ENCODE data around the gene MNT. TPM values are rescaled to one million over a fixed set of nuclear protein-coding genes. Genes with fewer than 3 reads are reported as not detected.
A peak's percentile ranks its signal among the peaks of the same experiment; 100 is the strongest.

The MNT gene
- total RNA-seq, 1 donor from 2014 or later: 28.5 TPM

DNA sequence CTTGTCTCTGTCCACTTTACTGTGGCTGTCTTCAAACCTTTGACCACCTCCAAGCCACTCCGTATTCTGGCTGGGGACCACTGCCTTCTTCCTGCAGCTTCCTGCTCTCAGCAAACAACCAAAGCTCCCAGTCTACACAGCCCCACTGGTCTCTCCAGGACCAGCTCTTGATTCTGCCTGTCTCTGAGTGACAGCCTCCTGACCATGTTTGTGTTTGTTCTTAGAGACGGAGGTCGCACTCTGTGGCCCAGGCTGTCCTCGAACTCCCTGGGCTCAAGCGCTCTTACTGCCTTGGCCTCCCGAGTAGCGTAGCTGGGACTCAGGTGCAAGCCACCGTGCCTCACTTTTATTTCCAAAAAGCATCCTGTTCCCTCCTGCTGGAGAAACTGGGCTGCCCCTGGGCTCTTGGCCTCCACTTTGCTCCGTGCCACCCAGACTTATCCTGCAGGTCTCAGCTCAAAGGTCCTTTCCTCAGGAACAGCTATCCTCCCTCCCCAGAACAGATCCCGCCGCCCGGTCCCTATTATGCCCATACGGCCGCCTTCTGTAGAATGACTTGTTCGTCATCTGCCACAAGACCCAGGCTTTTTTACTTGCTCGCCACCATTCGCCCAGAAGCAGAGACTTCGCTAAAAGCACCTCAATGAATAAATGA, 9.1 kb downstream of the MNT start:
- Histone ChIP-seq H3K9me3 (no peaks in the 10 kb centered on the region), H3K36me3 (peaks cover 0 to 15% of the 10 kb centered on the region in 2 donors), H3K4me3 (peak overlapping the region; percentile 81 to 97), H3K27me3 (no peaks in the 10 kb centered on the region), H3K27ac (peak overlapping the region; percentile 99), H3K4me1 (peaks cover 56% of the 10 kb centered on the region)
- DNase-seq (ENCODE audit: extremely low spot score in 2 of 2): no peak
- intact Hi-C loops (cut with DNase I): loop anchor here (10.0 kb wide), 1 partner anchor 337 kb away; the partner anchor contains the start of gene HIC1
- TF ChIP-seq POLR2A (IDR thresholded peaks at IDR 0.05): no peak
- no peak for TF ChIP-seq POLR2AphosphoS5 (IDR thresholded peaks at IDR 0.05; ENCODE audit: insufficient read depth in 1 of 2, low read depth in 1 of 2)
- TF ChIP-seq, protein P1, sequence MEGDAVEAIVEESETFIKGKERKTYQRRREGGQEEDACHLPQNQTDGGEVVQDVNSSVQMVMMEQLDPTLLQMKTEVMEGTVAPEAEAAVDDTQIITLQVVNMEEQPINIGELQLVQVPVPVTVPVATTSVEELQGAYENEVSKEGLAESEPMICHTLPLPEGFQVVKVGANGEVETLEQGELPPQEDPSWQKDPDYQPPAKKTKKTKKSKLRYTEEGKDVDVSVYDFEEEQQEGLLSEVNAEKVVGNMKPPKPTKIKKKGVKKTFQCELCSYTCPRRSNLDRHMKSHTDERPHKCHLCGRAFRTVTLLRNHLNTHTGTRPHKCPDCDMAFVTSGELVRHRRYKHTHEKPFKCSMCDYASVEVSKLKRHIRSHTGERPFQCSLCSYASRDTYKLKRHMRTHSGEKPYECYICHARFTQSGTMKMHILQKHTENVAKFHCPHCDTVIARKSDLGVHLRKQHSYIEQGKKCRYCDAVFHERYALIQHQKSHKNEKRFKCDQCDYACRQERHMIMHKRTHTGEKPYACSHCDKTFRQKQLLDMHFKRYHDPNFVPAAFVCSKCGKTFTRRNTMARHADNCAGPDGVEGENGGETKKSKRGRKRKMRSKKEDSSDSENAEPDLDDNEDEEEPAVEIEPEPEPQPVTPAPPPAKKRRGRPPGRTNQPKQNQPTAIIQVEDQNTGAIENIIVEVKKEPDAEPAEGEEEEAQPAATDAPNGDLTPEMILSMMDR (IDR thresholded peaks at IDR 0.05): no peak

DNA sequence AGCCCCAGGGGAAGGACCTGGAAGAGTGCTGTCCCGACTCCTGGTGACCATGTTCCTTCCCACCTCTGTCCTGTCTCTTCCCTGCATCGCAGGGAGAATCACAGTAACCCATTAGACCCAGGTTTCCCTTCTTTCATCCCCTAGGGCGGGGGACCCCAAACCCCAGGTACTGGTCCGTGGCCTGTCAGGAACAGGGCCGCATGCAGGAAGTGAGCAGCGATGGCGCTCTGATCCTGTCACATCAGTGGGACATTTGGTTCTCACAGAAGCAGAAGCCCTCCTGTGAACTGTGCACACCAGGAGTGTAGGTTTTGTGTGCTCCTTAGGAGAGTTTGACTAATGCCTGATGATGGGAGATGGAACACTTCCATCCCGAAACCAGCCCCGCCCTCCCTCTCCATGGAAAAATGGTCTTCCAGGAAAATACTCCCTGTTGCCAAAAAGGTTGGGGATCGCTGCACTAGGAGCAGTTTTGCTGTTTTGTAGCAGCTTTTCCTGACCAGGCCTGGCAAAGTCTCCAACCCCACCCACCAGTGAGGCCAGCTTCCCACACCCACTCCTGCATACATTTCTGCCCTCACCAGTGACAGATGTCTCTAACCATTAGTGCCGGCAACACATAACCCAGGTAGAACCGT, 10.5 kb downstream of the MNT start:
- H3K36me3 ChIP-seq: peaks cover 0 to 29% of the 10 kb centered on the region in 2 donors

DNA sequence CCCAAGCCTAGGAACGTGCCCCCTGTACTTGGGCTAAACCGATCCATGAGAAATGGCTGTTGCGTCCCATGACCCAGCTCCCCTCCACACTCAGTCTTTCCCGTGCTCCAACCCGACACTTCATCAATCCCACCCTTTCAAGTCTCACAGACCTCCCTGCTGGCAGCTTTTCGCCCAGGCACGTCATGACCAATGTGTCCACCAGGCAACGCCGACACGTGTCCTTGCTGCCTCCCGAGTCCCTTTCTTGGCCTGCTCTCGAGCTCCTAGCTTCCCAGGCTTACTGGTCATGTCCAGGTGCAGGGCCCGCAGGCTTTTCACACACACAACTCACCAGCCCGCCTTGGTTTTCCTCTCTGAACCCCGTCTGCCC, 12.2 kb downstream of the MNT start:
- peaks cover 29% of the 10 kb centered on the region for H3K4me1 ChIP-seq
- DNase-seq (ENCODE audit: extremely low spot score in 2 of 2): no peak
- intact Hi-C loops (cut with DNase I): no loop called here
- H3K4me3 ChIP-seq: no peak overlapping the region
- H3K9me3 ChIP-seq: no peaks in the 10 kb centered on the region
- peaks cover 0 to 25% of the 10 kb centered on the region in 2 donors for H3K36me3 ChIP-seq
- no peak for TF ChIP-seq POLR2A (IDR thresholded peaks at IDR 0.05)
- no peak for TF ChIP-seq POLR2AphosphoS5 (IDR thresholded peaks at IDR 0.05; ENCODE audit: insufficient read depth in 1 of 2, low read depth in 1 of 2)
- TF ChIP-seq, protein P1 (IDR thresholded peaks at IDR 0.05): no peak
- no peak overlapping the region for H3K27ac ChIP-seq
- no peaks in the 10 kb centered on the region for H3K27me3 ChIP-seq

More for the DNA sequence above, 10.5 kb downstream of the MNT start:
- intact Hi-C loops (cut with DNase I): loop anchor here (10.0 kb wide), 1 partner anchor 336 kb away; the partner anchor contains the start of gene HIC1
- TF ChIP-seq POLR2A (IDR thresholded peaks at IDR 0.05): no peak
- TF ChIP-seq, protein P1 (IDR thresholded peaks at IDR 0.05): no peak
- TF ChIP-seq POLR2AphosphoS5 (IDR thresholded peaks at IDR 0.05; ENCODE audit: insufficient read depth in 1 of 2, low read depth in 1 of 2): no peak
- DNase-seq (ENCODE audit: extremely low spot score in 2 of 2): no peak
- no peaks in the 10 kb centered on the region for H3K9me3 ChIP-seq
- peak overlapping the region; percentile 99 for H3K27ac ChIP-seq
- H3K4me3 ChIP-seq: no peak overlapping the region
- no peaks in the 10 kb centered on the region for H3K27me3 ChIP-seq
- H3K4me1 ChIP-seq: peaks cover 42% of the 10 kb centered on the region

DNA sequence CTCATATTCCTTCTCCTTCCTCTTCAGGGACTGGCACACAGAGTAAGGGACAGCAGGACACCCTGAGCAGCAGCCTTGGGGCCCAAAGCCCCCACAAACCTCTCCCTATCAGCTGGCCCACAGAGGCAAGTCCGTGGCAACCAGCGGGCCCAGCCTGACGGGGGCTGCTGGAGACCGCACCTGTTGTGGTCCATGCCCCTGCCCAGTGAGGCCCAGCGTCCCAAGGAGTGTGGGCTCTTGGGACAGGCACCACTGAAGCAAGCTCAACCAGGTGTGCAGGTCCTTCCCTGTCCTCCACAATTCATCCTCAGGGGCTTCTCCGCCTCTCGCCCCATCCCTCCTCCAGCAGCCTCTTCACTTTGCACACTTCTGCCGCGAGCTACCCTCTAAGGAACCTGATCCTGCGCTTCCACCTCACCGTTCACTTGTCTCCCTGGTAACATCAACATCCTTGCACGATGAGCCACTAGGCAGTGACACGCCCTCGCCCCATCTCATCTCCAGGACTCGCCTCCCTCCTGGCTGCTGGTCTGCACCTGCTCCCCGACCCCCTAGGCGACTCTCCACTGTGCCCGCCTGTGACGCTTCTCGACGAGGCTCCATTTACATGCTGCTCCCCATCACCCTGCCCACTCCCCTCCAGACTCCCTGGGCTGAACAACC, 12.7 kb downstream of the MNT start:
- intact Hi-C loops (cut with DNase I): no loop called here
- H3K4me1 ChIP-seq: peaks cover 34% of the 10 kb centered on the region
- H3K36me3 ChIP-seq: peaks cover 0 to 25% of the 10 kb centered on the region in 2 donors
- no peak overlapping the region for H3K27ac ChIP-seq
- no peak overlapping the region for H3K4me3 ChIP-seq
- no peaks in the 10 kb centered on the region for H3K27me3 ChIP-seq
- no peak for DNase-seq (ENCODE audit: extremely low spot score in 2 of 2)
- TF ChIP-seq POLR2AphosphoS5 (IDR thresholded peaks at IDR 0.05; ENCODE audit: insufficient read depth in 1 of 2, low read depth in 1 of 2) (no peak), POLR2A (IDR thresholded peaks at IDR 0.05) (no peak)
- TF ChIP-seq, protein P1 (IDR thresholded peaks at IDR 0.05): no peak
- H3K9me3 ChIP-seq: no peaks in the 10 kb centered on the region

Data from vagina (tissue), 2 donors.